T-helper 1 cell treated with Interleukin-12 subunit alpha and Interleukin-12 subunit beta and Interleukin-4 antibody, amounts not matched to agents 30 ng/mL and 1 ng/mL, for 36 hours (primary cell): ENCODE results near the gene COL25A1. TPM values are rescaled to one million over a fixed set of nuclear protein-coding genes. Genes with fewer than 3 reads are reported as not detected.
"Not testable (repeated sequence)": the region's sequence is repeated elsewhere in the genome, so short reads cannot be mapped to it uniquely, and the experiment has no call there.

Source experiments
- intact Hi-C: fragments of 100-400 bp; cut with micrococcal nuclease; formaldehyde crosslinking; loops from one replicate; pipeline ENCODE4 v1.15.1; 2024
- total RNA-seq: library from RNA; stranded (reverse); gene quantifications from 2 replicates; pipeline ENCODE4 v1.2.3, GENCODE V29; 2022

COL25A1 gene
- total RNA-seq, 1 donor from 2014 or later: not detected

DNA sequence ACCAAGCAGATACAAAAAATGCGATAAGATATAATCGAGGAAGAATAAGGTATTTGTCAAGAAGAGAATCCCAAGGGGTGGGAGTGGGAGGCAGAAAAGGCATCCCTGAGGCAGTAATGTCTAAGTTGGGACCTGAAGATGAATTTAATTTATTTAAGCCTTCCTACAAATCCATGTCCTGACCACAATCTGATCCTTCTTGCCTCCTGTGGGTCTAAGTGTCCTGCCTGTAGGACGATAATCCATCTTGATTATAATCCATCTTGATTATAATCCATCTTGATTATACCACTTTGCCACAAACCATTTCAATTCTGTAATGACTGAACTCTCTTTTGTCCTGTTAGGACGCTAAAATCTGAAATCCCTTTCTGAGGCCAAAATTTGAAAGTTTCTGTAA is 130.2 kb downstream of the COL25A1 start:
- intact Hi-C loops: no loop called here

- intact Hi-C loops: no loop called here
These were observed 131.4 kb downstream of the COL25A1 start for GRCh38 chr4:109171070-109171469.

DNA sequence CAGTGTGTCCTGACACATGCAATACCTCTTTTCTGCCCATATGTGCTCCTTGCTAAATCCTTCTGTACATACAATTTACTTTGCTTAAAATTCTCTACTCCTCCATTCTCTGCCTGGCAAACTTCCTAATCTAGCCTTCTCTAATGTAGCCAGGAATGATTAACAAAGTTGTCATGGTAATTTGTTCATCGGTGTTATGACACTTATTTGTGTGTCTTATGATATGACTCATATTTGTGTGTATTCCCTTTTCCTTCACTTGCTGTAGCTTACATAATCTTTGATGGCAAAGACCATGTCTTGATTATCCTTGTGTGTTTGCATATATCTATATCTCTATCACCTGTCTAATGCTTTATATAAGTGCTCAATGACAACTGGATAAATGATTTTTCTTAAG is 133.3 kb downstream of the COL25A1 start:
- intact Hi-C loops: no loop called here

GRCh38 chr4:109166586-109166985 is 135.9 kb downstream of the COL25A1 start:
- intact Hi-C loops: no loop called here

GRCh38 chr4:109166126-109166525 is 136.3 kb downstream of the COL25A1 start:
- intact Hi-C loops: no loop called here

DNA sequence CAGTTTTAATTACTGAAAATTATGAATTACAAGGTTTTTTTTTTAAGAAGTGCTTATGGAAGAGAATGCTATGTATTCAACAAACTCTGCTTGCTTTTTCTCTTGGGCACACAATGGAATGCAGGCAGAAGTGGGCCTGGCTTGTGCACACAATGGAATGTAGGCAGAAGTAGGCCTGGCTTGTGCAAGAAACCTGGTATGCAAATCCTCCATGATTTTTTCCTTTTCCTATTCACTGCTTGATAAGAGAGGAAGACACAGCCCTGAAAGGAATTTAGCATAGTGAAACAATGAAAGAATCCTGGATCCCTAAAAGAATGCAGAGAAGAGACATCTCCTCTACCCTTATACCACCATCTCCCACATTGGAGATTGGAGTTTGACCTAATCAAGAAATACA is 138.4 kb downstream of the COL25A1 start:
- intact Hi-C loops: no loop called here

GRCh38 chr4:109163493-109163892 is 139.0 kb downstream of the COL25A1 start:
- intact Hi-C loops: no loop called here

DNA sequence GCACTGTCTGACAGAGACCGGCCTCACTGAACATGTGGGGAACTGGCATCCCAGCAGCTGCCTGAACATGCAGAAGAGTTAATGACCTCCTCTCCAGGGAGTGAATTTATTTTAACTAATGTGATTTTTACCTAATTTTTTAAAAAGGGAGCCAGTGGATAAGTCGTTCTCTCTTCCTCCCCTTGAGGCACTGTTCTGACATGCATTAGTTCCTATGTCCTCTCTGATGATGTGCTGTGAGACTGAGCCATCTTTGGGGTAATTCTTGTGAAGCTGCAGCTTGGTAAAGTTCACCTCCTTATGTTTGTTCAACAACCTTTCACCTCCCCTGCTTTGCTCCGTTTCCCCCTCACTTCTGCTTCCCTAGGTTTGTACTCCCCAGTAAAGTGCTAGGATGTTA is 139.7 kb downstream of the COL25A1 start:
- intact Hi-C loops: no loop called here

DNA sequence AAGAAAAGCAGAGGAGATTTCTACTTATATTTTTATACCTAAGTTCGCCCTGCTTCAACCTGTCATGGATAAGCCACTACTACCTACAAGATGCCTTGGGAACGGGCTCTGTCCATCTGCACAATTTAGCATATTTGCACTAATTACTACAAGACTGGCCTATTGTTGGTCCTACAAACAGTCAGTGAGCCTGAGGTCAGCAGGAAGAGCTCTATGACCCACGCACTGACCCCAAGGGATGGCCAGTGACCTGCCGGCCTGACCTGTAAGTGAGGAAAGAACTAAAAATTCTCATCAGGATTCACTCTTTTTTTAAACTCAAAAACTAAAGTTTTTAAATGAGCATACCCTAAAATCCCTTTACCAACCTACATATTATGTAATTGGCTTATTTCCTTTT is 142.0 kb downstream of the COL25A1 start:
- intact Hi-C loops: no loop called here

GRCh38 chr4:109157696-109158095 is 144.8 kb downstream of the COL25A1 start:
- intact Hi-C loops: no loop called here

GRCh38 chr4:109157205-109157604 is 145.3 kb downstream of the COL25A1 start:
- intact Hi-C loops: no loop called here

DNA sequence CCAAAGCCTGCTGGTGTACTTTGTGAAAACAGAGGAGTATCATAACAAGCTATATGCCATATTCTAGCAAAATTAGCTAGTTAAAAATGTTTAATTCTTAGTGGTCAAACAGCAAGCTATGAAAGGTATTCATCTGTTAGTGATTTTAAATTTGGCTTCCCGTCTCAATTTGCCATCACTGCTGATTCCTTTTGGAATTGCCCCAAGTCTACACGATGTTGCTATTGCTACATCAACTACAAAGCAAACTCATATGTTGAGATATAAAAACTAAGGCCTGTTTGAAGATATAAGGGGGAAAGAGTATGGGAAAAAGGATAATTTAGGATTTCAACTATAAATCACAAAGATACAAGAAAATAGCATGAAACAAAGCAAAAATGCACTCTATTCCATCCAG is 146.1 kb downstream of the COL25A1 start:
- intact Hi-C loops: no loop called here

DNA sequence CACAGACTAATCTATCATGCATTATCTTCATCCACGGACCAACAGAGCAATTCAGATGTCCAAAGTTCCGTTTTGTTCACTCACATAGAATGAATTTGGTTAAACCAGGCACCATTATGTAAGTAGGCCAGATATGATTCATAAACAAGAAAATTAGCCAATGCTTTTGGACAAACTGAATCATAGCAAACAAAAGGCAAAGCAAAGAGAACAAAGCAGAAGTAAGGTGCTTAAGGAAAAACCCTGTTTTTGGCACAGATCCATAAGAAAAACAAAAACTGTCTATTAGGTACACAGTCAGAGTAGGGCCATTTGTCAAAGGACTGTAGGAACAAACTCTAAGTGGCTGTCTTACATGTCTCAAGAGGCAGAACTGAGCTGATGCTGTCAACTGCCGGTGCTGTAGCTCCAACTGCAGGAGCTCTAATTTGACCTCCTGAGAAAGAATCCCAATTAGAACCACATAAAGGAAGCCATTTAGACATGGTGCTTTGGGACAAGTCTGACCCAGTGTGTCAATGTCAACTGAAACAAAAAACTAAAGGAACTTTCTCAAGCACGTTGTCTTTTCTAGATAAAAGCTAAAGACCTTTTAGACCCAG is 146.7 kb downstream of the COL25A1 start:
- intact Hi-C loops: no loop called here

- intact Hi-C loops: no loop called here
These were observed 147.4 kb downstream of the COL25A1 start for GRCh38 chr4:109155084-109155483.

GRCh38 chr4:109154424-109154823 is 148.0 kb downstream of the COL25A1 start:
- intact Hi-C loops: no loop called here

DNA sequence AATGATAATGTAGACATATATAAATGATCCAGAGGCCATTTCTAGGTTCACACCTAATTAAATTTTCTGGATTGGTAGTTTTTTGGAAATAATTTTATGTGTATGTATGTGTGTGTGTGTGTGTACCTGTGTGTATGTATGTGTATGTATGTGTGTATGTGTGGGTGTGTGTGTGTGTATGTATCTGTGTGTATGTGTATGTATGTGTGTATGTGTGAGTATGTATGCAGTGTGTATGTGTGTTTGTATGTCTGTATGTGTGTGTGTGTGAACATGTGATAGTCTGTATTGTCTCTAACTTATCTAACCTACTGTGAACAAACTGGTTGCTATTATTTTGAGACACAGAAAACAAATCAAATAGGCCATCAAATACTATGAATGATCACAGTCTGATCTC is 152.6 kb downstream of the COL25A1 start:
- intact Hi-C loops: no loop called here

- intact Hi-C loops: no loop called here
These were observed 153.8 kb downstream of the COL25A1 start for GRCh38 chr4:109148577-109149075.

DNA sequence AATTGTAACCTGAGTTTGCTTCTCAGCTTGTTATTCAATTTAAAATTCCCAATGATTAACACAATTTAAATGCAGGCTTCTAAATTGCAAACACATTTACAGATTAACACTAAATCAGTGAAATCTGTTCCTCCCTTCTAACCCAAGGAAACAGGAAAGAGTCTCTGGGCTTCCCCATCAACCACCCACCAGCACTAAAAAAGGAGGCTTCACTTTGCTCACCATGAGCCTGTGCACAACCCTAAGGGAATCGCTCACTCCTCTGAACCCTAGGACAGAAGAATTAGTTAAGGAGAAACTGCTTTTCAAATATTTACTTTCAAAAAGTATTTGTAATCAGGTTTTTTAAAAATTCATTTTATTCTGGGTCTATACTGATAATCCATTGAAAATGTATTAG is 155.3 kb downstream of the COL25A1 start:
- intact Hi-C loops: no loop called here

GRCh38 chr4:109146499-109146898 is 156.0 kb downstream of the COL25A1 start:
- intact Hi-C loops: no loop called here

- intact Hi-C loops: not testable (repeated sequence)
These were observed 164.3 kb downstream of the COL25A1 start for GRCh38 chr4:109138125-109138524.

DNA sequence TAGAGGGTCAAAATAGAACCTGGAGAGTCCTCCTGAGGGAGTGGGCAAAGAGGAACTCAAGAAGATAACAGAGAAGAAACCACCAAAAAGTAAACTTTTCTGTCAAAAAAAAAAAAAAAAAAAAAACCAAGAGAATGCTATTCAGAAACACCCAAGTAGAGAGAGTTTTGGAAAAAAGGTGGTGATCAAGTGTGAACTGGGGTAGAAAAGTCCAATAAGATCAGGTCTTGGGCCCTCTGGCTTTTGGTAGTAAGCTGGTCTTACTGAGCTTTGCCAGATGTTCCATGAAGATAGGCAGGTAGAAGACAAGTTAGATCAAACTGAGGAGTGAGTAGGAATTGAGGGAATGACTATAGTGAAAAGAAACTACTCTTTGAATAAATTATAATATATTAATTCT is 167.5 kb downstream of the COL25A1 start:
- intact Hi-C loops: no loop called here

DNA sequence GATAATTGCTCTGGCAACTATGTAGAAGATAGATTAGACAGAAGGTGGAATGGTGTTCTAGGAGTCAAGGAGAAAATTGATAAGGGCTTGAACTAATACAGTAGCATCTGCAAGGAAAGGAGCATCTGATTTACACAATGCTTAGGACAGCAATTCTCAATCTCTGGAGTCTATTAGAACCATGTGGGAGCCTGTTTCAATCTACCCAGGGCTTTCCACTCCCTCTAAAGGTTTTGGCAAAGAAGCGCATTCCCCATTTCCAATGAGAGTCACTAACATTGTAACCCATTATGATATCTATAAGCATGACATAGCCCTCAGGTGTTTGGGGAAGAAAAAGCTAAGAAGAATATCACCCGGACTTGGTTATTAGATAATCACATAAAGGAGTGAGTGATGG is 168.2 kb downstream of the COL25A1 start:
- intact Hi-C loops: no loop called here

DNA sequence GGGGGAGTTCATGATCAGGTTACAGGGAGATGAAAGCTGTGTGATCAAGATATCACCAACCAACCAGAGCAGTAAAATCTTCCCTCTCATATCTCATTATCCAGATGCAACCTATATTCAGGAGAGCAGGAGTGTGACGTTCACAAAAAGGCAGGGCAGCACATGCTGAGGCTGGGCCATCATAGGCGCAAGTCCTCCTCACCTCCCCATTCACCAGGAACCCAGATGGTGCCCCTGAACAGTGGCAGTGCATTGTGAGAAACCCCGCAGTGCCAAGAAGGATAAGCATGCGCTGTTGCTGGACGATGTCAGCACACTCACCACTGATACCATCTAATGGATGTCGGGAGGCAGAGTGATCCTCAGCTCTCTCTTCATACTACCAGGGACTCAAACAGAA is 170.9 kb downstream of the COL25A1 start:
- intact Hi-C loops: no loop called here

GRCh38 chr4:109128589-109128988 is 173.9 kb downstream of the COL25A1 start:
- intact Hi-C loops: no loop called here
